BLaER1 treated with 17β-estradiol and CSF1 and Interleukin-3, amounts not matched to agents 10 nM and 100 nM (cell line): ENCODE results near the gene LINC00305.

Source experiments
- H3K27ac ChIP-seq, 11 experiments: shearing (Covaris generic); formaldehyde crosslinking; 2 replicates each; pipeline ENCODE4 v1.8.1; 2022
- H3K27me3 ChIP-seq, 11 experiments: shearing (Covaris generic); formaldehyde crosslinking; 2 replicates each; pipeline ENCODE4 v1.8.1; 2022
- H3K36me3 ChIP-seq, 11 experiments: shearing (Covaris generic); formaldehyde crosslinking; 2 replicates each; pipeline ENCODE4 v1.8.1; 2022
- H3K4me1 ChIP-seq, 10 experiments: shearing (Covaris generic); formaldehyde crosslinking; 2 replicates each; pipeline ENCODE4 v1.8.1; 2022
- H3K4me2 ChIP-seq, 11 experiments: shearing (Covaris generic); formaldehyde crosslinking; 2 replicates each; pipeline ENCODE4 v1.8.1; 2022
- H3K4me3 ChIP-seq, 10 experiments: shearing (Covaris generic); formaldehyde crosslinking; 2 replicates each; pipeline ENCODE4 v1.8.1; 2022
- H3K9ac ChIP-seq, 11 experiments: shearing (Covaris generic); formaldehyde crosslinking; 2 replicates each; pipeline ENCODE4 v1.8.1; 2022
- H3K9me3 ChIP-seq, 11 experiments: shearing (Covaris generic); formaldehyde crosslinking; replicated peaks in 1 of 11; 2 replicates each; pipeline ENCODE4 v1.8.1; 2022
- H4K20me1 ChIP-seq, 11 experiments: shearing (Covaris generic); formaldehyde crosslinking; 2 replicates each; pipeline ENCODE4 v1.8.1; 2022
- Cebpa-rat ChIP-seq, 11 experiments: shearing (Covaris generic); IDR thresholded peaks; 2 replicates each; pipeline ENCODE4 v1.8.1; 2022

LINC00305 gene

GRCh38 chr18:64100116-64100922, 48.6 kb downstream of the LINC00305 start:
- no peaks in the 10 kb centered on the region for H3K27me3 ChIP-seq
- peak overlapping the region in 6 of 11 experiments; percentile 4 to 75 (median 66); a peak in 8 of 22 replicates for H3K9ac ChIP-seq
- H3K27ac ChIP-seq, result peak overlapping the region in 6 of 11 experiments; percentile 45 to 90 (median 84); a peak in 12 of 22 replicates
- peak in 8 of 11 experiments; percentile 18 to 97 (median 72); a peak in 10 of 22 replicates for TF ChIP-seq Cebpa-rat (IDR thresholded peaks at IDR 0.05)
- no peaks in the 10 kb centered on the region for H3K36me3 ChIP-seq
- peaks cover 19 to 53% (median 42%) of the 10 kb centered on the region in 10 experiments for H3K4me1 ChIP-seq
- peak overlapping the region in 1 of 10 experiments; percentile 21; a peak in 1 of 20 replicates for H3K4me3 ChIP-seq
- H3K9me3 ChIP-seq, result no peaks in the 10 kb centered on the region; a peak in 1 of 22 replicates
- H3K4me2 ChIP-seq, result peak overlapping the region; percentile 52 to 76 (median 71); a peak in 21 of 22 replicates
- H4K20me1 ChIP-seq, result no peaks in the 10 kb centered on the region

GRCh38 chr18:64099244-64099643, 49.6 kb downstream of the LINC00305 start:
- Histone ChIP-seq H3K9me3 (no peaks in the 10 kb centered on the region; a peak in 1 of 22 replicates), H3K4me3 (no peak overlapping the region), H3K27me3 (no peaks in the 10 kb centered on the region), H3K36me3 (no peaks in the 10 kb centered on the region), H3K9ac (peak overlapping the region in 4 of 11 experiments; percentile 60 to 72 (median 68); a peak in 8 of 22 replicates), H3K4me2 (peak overlapping the region in 10 of 11 experiments; percentile 52 to 76 (median 72); a peak in 18 of 22 replicates), H4K20me1 (no peaks in the 10 kb centered on the region), H3K27ac (peak overlapping the region in 6 of 11 experiments; percentile 45 to 90 (median 84); a peak in 12 of 22 replicates), H3K4me1 (peaks cover 19 to 53% (median 42%) of the 10 kb centered on the region in 10 experiments)
- no peak for TF ChIP-seq Cebpa-rat (IDR thresholded peaks at IDR 0.05)

GRCh38 chr18:64097497-64097896, 51.4 kb downstream of the LINC00305 start:
- H3K9me3 ChIP-seq, result no peaks in the 10 kb centered on the region; a peak in 1 of 22 replicates
- no peaks in the 10 kb centered on the region for H4K20me1 ChIP-seq
- peak overlapping the region in 1 of 11 experiments; percentile 74; a peak in 1 of 22 replicates for H3K4me2 ChIP-seq
- H3K36me3 ChIP-seq, result no peaks in the 10 kb centered on the region
- H3K27ac ChIP-seq, result peak overlapping the region in 2 of 11 experiments; percentile 90; a peak in 2 of 22 replicates
- H3K27me3 ChIP-seq, result no peaks in the 10 kb centered on the region
- no peak overlapping the region for H3K9ac ChIP-seq
- TF ChIP-seq Cebpa-rat (IDR thresholded peaks at IDR 0.05), result no peak
- H3K4me1 ChIP-seq, result peaks cover 19 to 50% (median 42%) of the 10 kb centered on the region in 10 experiments
- H3K4me3 ChIP-seq, result no peak overlapping the region

GRCh38 chr18:64095056-64095455, 53.8 kb downstream of the LINC00305 start:
- no peak for TF ChIP-seq Cebpa-rat (IDR thresholded peaks at IDR 0.05)
- no peak overlapping the region for H3K27ac ChIP-seq
- no peaks in the 10 kb centered on the region for H3K27me3 ChIP-seq
- H3K9me3 ChIP-seq, result no peaks in the 10 kb centered on the region
- peaks cover 7 to 25% (median 23%) of the 10 kb centered on the region in 10 experiments for H3K4me1 ChIP-seq
- no peak overlapping the region for H3K4me2 ChIP-seq
- H3K36me3 ChIP-seq, result no peaks in the 10 kb centered on the region
- H4K20me1 ChIP-seq, result no peaks in the 10 kb centered on the region
- no peak overlapping the region for H3K4me3 ChIP-seq
- no peak overlapping the region for H3K9ac ChIP-seq

- Histone ChIP-seq H3K36me3 (no peaks in the 10 kb centered on the region), H3K4me1 (peaks cover 0 to 17% (median 15%) of the 10 kb centered on the region in 10 experiments; a peak in 17 of 20 replicates), H3K9ac (no peak overlapping the region), H3K27ac (no peak overlapping the region), H3K9me3 (peaks cover 0 to 5% (median 0%) of the 10 kb centered on the region in 11 experiments; a peak in 1 of 22 replicates), H4K20me1 (no peaks in the 10 kb centered on the region), H3K4me2 (no peak overlapping the region), H3K27me3 (no peaks in the 10 kb centered on the region), H3K4me3 (no peak overlapping the region)
- TF ChIP-seq Cebpa-rat (IDR thresholded peaks at IDR 0.05), result no peak
Observed at GRCh38 chr18:64094210-64094609, 54.7 kb downstream of the LINC00305 start.

- no peak for TF ChIP-seq Cebpa-rat (IDR thresholded peaks at IDR 0.05)
Observed at GRCh38 chr18:64091526-64091925, 57.4 kb downstream of the LINC00305 start.

GRCh38 chr18:64090876-64091275, 58.0 kb downstream of the LINC00305 start:
- Histone ChIP-seq H3K9ac (no peak overlapping the region), H3K4me3 (no peak overlapping the region), H3K4me2 (no peak overlapping the region), H3K36me3 (no peaks in the 10 kb centered on the region), H3K4me1 (no peaks in the 10 kb centered on the region), H3K27ac (no peak overlapping the region), H3K9me3 (peaks cover 0 to 16% (median 0%) of the 10 kb centered on the region in 11 experiments; a peak in 5 of 22 replicates), H4K20me1 (no peaks in the 10 kb centered on the region), H3K27me3 (no peaks in the 10 kb centered on the region)
- no peak for TF ChIP-seq Cebpa-rat (IDR thresholded peaks at IDR 0.05)

More at GRCh38 chr18:64091526-64091925, 57.4 kb downstream of the LINC00305 start:
- Histone ChIP-seq H3K27ac (no peak overlapping the region), H3K9ac (no peak overlapping the region), H3K9me3 (peaks cover 0 to 16% (median 0%) of the 10 kb centered on the region in 11 experiments; a peak in 5 of 22 replicates), H3K4me3 (no peak overlapping the region), H4K20me1 (no peaks in the 10 kb centered on the region), H3K4me2 (no peak overlapping the region), H3K36me3 (no peaks in the 10 kb centered on the region), H3K4me1 (no peaks in the 10 kb centered on the region), H3K27me3 (no peaks in the 10 kb centered on the region)

- no peak overlapping the region for H3K4me3 ChIP-seq
- no peak overlapping the region for H3K9ac ChIP-seq
- TF ChIP-seq Cebpa-rat (IDR thresholded peaks at IDR 0.05), result no peak
- H3K36me3 ChIP-seq, result no peaks in the 10 kb centered on the region
- peaks cover 0 to 13% (median 0%) of the 10 kb centered on the region in 11 experiments; a peak in 4 of 22 replicates for H3K9me3 ChIP-seq
- no peaks in the 10 kb centered on the region for H3K27me3 ChIP-seq
- H3K27ac ChIP-seq, result no peak overlapping the region
- no peak overlapping the region for H3K4me2 ChIP-seq
- no peaks in the 10 kb centered on the region for H3K4me1 ChIP-seq
- H4K20me1 ChIP-seq, result no peaks in the 10 kb centered on the region
Observed at GRCh38 chr18:64083916-64084315, 65.0 kb downstream of the LINC00305 start.

- Histone ChIP-seq H3K36me3 (no peaks in the 10 kb centered on the region), H3K4me3 (no peak overlapping the region), H4K20me1 (no peaks in the 10 kb centered on the region), H3K4me2 (no peak overlapping the region), H3K27ac (no peak overlapping the region), H3K9ac (no peak overlapping the region), H3K27me3 (no peaks in the 10 kb centered on the region), H3K9me3 (no peaks in the 10 kb centered on the region), H3K4me1 (no peaks in the 10 kb centered on the region)
- TF ChIP-seq Cebpa-rat (IDR thresholded peaks at IDR 0.05), result no peak
Observed at GRCh38 chr18:64082513-64082912, 66.4 kb downstream of the LINC00305 start.
